PC-3 (cell line): ENCODE measurements around the gene NAT9.

Experiments used
- CTCF ChIP-seq: fragments of 300-600 bp; sonication (generic); conservative IDR thresholded peaks from 2 replicates; pipeline ENCODE4 v1.5.1; 2017; ENCODE audit warnings: antibody characterized with exemption, low read depth, mild to moderate bottlenecking, low read length
- EZH2phosphoT487 ChIP-seq: fragments of 300-600 bp; sonication (generic); IDR thresholded peaks from 2 replicates; pipeline ENCODE4 v1.6.1; 2018; ENCODE audit warnings: mild to moderate bottlenecking, antibody characterized with exemption, low read length, borderline replicate concordance

DNA sequence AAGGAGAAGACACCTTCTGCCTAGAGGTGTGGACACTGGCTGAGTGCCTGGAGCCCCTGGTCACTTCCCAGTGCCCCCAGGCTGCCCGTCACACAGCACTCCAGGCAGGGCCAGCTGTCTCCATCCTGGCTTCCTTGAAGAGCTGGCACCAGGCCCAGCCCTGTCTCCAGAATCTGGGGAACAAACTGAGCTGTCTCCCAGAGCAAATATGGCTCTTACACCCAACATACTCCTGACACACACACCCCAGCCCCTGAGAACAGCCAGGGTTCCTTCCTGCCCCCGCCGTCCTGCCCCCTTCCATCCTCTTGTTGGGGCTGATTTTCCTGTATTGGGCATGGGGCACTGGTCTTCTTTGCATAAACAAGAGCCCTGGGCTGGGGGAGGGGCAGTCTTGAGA, 18.6 kb downstream of the NAT9 start:
- TF ChIP-seq CTCF (no peak), EZH2phosphoT487 (no peak)
